Endothelial cell of umbilical vein (primary cell): ENCODE data around the gene NIPBL. TPM values are rescaled to one million over a fixed set of nuclear protein-coding genes. Genes with fewer than 3 reads are reported as not detected.

ENCODE experiments used
- BruUV-seq: library from RNA; stranded (reverse); fragments of 400-500 nt; replicated peaks from 2 replicates; lab custom pipeline; 2021; lab: Mats Ljungman, UMichigan
- CTCF ChIA-PET: fragments of 300-600, 350-600 bp; sonication (Branson Sonifier 250); formaldehyde crosslinking; loops from one replicate; lab custom pipeline; 2021; ENCODE audit warnings: antibody characterized with exemption, inconsistent platforms; lab: Charles Lee
- POLR2A ChIA-PET: fragments of 300-600, 350-600 bp; sonication (Branson Sonifier 250); formaldehyde crosslinking; loops from one replicate; lab custom pipeline; 2021; ENCODE audit warnings: antibody characterized with exemption, inconsistent platforms; lab: Charles Lee
- DNase-seq: peaks from one replicate; pipeline ENCODE4 v3.0.0-alpha.2; 2011; ENCODE audit warnings: low read depth, low spot score
- FAIRE-seq: peaks from 2 replicates; lab custom pipeline; 2011; peaks lifted over from hg19 to GRCh38; lab: Jason Lieb, UNC
- H2AFZ ChIP-seq: 2 replicates; pipeline ENCODE4 v1.6.0; 2012; ENCODE audit warnings: low read depth, low read length, control low read depth, inconsistent platforms
- H3K27ac ChIP-seq: 2 replicates; pipeline ENCODE4 v1.5.1; 2011; ENCODE audit warnings: low read depth, mild to moderate bottlenecking, control low read depth, low read length, moderate library complexity; ENCODE audit not compliant: insufficient read depth
- H3K27me3 ChIP-seq, 2 experiments: 2 replicates each; pipeline versions ENCODE4 v1.6.0 to v1.6.1; 2011; ENCODE audit warnings: low read length in 2 of 2, mixed read lengths in 1 of 2; ENCODE audit not compliant: control insufficient read depth in 2 of 2, insufficient read depth in 2 of 2
- H3K36me3 ChIP-seq, 2 experiments: 2 replicates in 1 of 2; 3 replicates in 1 of 2; pipeline ENCODE4 v1.5.1; 2011; ENCODE audit warnings: low read length in 2 of 2, mild to moderate bottlenecking in 1 of 2, moderate library complexity in 1 of 2; ENCODE audit not compliant: control insufficient read depth in 2 of 2, insufficient read depth in 2 of 2; ENCODE audit errors: extremely low read depth in 1 of 2
- H3K4me1 ChIP-seq: 3 replicates; pipeline ENCODE4 v1.5.1; 2011; ENCODE audit warnings: mild to moderate bottlenecking, low read length; ENCODE audit not compliant: control insufficient read depth, insufficient read depth; ENCODE audit errors: extremely low read depth
- H3K4me2 ChIP-seq: 2 replicates; pipeline ENCODE4 v1.6.1; 2011; ENCODE audit warnings: low read length, control low read depth, mixed read lengths; ENCODE audit not compliant: insufficient read depth
- H3K4me3 ChIP-seq, 3 experiments: fragments of 200-600 bp in 1 of 3; sonication (generic), shearing (Covaris generic) in 1 of 3; replicated peaks in 1 of 3; 2 replicates each; pipeline ENCODE4 v1.5.1; 2011 to 2016; ENCODE audit warnings: control low read depth in 3 of 3, low read length in 3 of 3, mild to moderate bottlenecking in 2 of 3, inconsistent platforms in 1 of 3, low read depth in 1 of 3, moderate library complexity in 1 of 3; ENCODE audit not compliant: insufficient read depth in 1 of 3
- H3K79me2 ChIP-seq: 2 replicates; pipeline ENCODE4 v1.6.0; 2012; ENCODE audit warnings: low read length, inconsistent platforms; ENCODE audit not compliant: control insufficient read depth, insufficient read depth
- H3K9ac ChIP-seq: replicated peaks from 2 replicates; pipeline ENCODE3; 2011; ENCODE audit warnings: low read length, control low read depth; ENCODE audit not compliant: insufficient read depth; ENCODE audit errors: extremely low read depth
- H3K9me1 ChIP-seq: replicated peaks from 3 replicates; pipeline ENCODE4 v1.6.0; 2011; ENCODE audit warnings: mild to moderate bottlenecking, low read length; ENCODE audit not compliant: control insufficient read depth, insufficient read depth; ENCODE audit errors: extremely low read depth
- H3K9me3 ChIP-seq: replicated peaks from 2 replicates; pipeline ENCODE4 v1.5.1; 2012; ENCODE audit warnings: low read length, inconsistent platforms; ENCODE audit not compliant: control insufficient read depth, insufficient read depth
- H4K20me1 ChIP-seq: replicated peaks from 2 replicates; pipeline ENCODE3; 2011; ENCODE audit warnings: mild to moderate bottlenecking, low read length; ENCODE audit not compliant: control insufficient read depth, insufficient read depth; ENCODE audit errors: extremely low read depth
- CTCF ChIP-seq, 2 donors: IDR thresholded peaks; 1 replicate in 1 of 2; 2 replicates in 1 of 2; pipeline ENCODE4 v1.5.1; 2011; ENCODE audit warnings: low read length in 2 of 2, mild to moderate bottlenecking in 2 of 2, moderate library complexity in 2 of 2, control low read depth in 1 of 2, inconsistent platforms in 1 of 2, low read depth in 1 of 2; ENCODE audit not compliant: insufficient read depth in 1 of 2; ENCODE audit errors: extremely low read depth in 1 of 2
- EZH2 ChIP-seq: IDR thresholded peaks from 2 replicates; pipeline ENCODE4 v1.6.1; 2012; ENCODE audit warnings: borderline replicate concordance, low read depth, mild to moderate bottlenecking, moderate library complexity, low read length, inconsistent platforms; ENCODE audit not compliant: severe bottlenecking
- FOS ChIP-seq: IDR thresholded peaks from 2 replicates; pipeline ENCODE4 v1.6.1; 2011; ENCODE audit warnings: mild to moderate bottlenecking, low read length, moderate library complexity, borderline replicate concordance; ENCODE audit not compliant: insufficient read depth
- GATA2 ChIP-seq: IDR thresholded peaks from 2 replicates; pipeline ENCODE4 v1.7.0; 2011; ENCODE audit warnings: low read depth, mild to moderate bottlenecking, moderate library complexity, mixed read lengths, low read length; ENCODE audit not compliant: insufficient read length, insufficient read depth
- JUN ChIP-seq: IDR thresholded peaks from 2 replicates; pipeline ENCODE4 v1.6.1; 2011; ENCODE audit warnings: borderline replicate concordance, low read depth; ENCODE audit not compliant: insufficient read length, insufficient read depth
- MYC ChIP-seq: IDR thresholded peaks from one replicate; pipeline ENCODE4 v1.6.1; 2011; ENCODE audit warnings: mild to moderate bottlenecking, low read depth, low read length
- POLR2A ChIP-seq: IDR thresholded peaks from 2 replicates; pipeline ENCODE4 v1.6.1; 2012; ENCODE audit warnings: low read depth, mild to moderate bottlenecking, control low read depth, low read length
- POLR2AphosphoS5 ChIP-seq: IDR thresholded peaks from 2 replicates; pipeline ENCODE4 v1.6.1; 2012; ENCODE audit warnings: low read depth, mild to moderate bottlenecking, control low read depth, low read length, moderate library complexity; ENCODE audit not compliant: insufficient read depth
- dilution Hi-C: fragments of 300-500 bp; cut with MboI; formaldehyde crosslinking; loops from one replicate; pipeline ENCODE4 v1.15.0; 2019; ENCODE audit warnings: low sequenced_read_pairs; ENCODE audit not compliant: extremely low pct_ligation_motif_present
- intact Hi-C: fragments of 100-400 bp; cut with micrococcal nuclease; formaldehyde crosslinking; loops from one replicate; pipeline ENCODE4 v1.10.0; 2022
- polyA plus RNA-seq, 4 experiments: library from polyadenylated mRNA; depleted of rRNA in 3 of 4; stranded (reverse) in 3 of 4; unstranded in 1 of 4; fragments of >200 nt; gene quantifications; 2 replicates each; pipeline versions ENCODE4 v1.2.1 to v1.2.3, GENCODE V29; 2011 to 2012; ENCODE audit warnings: missing spikeins in 1 of 4
- total RNA-seq: library from RNA; stranded (reverse); gene quantifications from 2 replicates; pipeline ENCODE4 v1.2.3, GENCODE V29; 2021
- TF ChIP-seq, protein P1 (sequence below): IDR thresholded peaks from 2 replicates; pipeline ENCODE4 v1.6.1; 2011; ENCODE audit not compliant: insufficient read depth, insufficient read length

Gene NIPBL
- total and polyA plus RNA-seq, 2 donors (not counting 3 experiments of a cell fraction or from before 2014, with no cell fraction given): 15.5 to 50.7 TPM

DNA sequence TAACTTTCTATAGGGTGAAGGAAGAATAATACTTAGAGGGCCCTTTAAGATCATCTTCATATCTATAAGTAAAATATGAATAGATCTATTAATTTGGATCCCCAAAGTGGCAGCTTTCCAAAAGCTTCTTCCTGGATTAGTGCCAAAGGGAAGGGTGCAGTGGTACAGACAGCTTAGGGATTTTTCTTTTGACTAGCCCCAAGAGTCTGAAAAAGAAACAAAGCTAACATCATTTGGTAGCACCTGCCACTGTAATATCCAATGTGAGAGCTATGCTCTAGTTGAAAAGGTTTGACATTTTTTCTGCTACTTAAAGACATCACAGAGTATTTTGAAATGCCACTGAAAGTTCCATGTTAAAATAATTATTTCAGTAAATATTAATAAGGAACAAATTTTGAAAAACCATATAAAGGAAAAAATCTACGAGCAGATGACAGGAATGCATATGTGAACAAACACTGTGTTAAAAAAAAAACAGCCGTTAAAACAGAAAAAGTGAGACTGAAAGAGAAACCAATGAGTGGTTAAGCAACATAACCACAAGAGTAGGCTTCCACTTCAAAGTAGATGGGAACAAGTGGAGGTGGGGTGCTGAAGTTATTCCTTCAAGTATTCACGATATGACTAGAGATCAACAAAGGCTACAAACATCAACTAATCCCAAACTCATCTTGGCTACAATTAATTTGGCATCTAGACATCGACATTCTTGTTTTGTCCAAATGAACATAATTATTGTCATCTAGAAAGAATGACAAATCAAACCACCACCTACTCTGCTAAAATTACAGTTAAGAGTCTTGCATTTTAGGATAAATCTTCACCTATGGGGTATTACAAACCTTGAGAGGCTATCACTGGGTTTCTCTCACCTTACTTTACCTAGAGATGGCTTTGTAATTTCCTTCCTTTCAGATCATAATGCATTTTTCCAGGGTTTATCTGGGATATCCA is 235.1 kb downstream of the NIPBL start:
- Histone ChIP-seq H3K36me3 (peaks cover 1 to 2% of the 10 kb centered on the region in 2 experiments), H3K79me2 (no peaks in the 10 kb centered on the region), H2AFZ (no peak overlapping the region), H3K9me1 (no peaks in the 10 kb centered on the region), H3K4me2 (no peak overlapping the region), H3K9me3 (no peaks in the 10 kb centered on the region), H3K4me1 (no peaks in the 10 kb centered on the region), H3K9ac (no peak overlapping the region), H3K27ac (no peak overlapping the region), H4K20me1 (no peaks in the 10 kb centered on the region), H3K4me3 (no peak overlapping the region), H3K27me3 (no peaks in the 10 kb centered on the region)
- CTCF ChIA-PET: no interaction called here
- dilution Hi-C loops (no loop called here), intact Hi-C loops (no loop called here)
- BruUV-seq: no TSS peak
- no peak for DNase-seq
- POLR2A ChIA-PET: interaction anchor here (0.7 kb wide), 1 partner anchor 175 kb away, joined by 3 read pairs; no protein-coding TSS in a partner anchor
- FAIRE-seq: no peak
- TF ChIP-seq, protein P1, sequence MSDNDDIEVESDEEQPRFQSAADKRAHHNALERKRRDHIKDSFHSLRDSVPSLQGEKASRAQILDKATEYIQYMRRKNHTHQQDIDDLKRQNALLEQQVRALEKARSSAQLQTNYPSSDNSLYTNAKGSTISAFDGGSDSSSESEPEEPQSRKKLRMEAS: no peak
- TF ChIP-seq GATA2 (no peak), JUN (no peak), EZH2 (no peak), FOS (no peak), CTCF (IDR thresholded peaks at IDR 0.05; ENCODE audit: extremely low read depth in 1 of 2, insufficient read depth in 1 of 2, low read depth in 1 of 2, low read length in 2 of 2) (no peak), POLR2AphosphoS5 (no peak), MYC (no peak), POLR2A (no peak)
